Omental fat pad (tissue), 4 donors: ENCODE measurements around the gene GAPDHS. TPM values are rescaled to one million over a fixed set of nuclear protein-coding genes. Genes with fewer than 3 reads are reported as not detected.

Experiments
- ATAC-seq: fragments of 150-250 bp; one replicate; pipeline ENCODE4 v1.9.1; 2016; ENCODE audit warnings: mild to moderate bottlenecking, moderate library complexity; ENCODE audit not compliant: low FRiP score
- DNase-seq: peaks from one replicate; pipeline ENCODE4 v3.0.0-alpha.2; 2019; ENCODE audit warnings: low spot score
- total RNA-seq, 4 donors: library from RNA; depleted of rRNA; stranded (reverse); fragments of >200 nt; gene quantifications; one replicate each; pipeline ENCODE4 v1.1.0, GENCODE V29; 2016
- TF ChIP-seq, protein P1 (sequence below), 3 donors: fragments of 450-650 bp; IDR thresholded peaks; one replicate each; pipeline ENCODE4 v1.5.1; 2016 to 2017; ENCODE audit warnings: antibody characterized with exemption in 3 of 3, mild to moderate bottlenecking in 3 of 3, moderate library complexity in 2 of 3

The GAPDHS gene
- total RNA-seq, 4 donors from 2014 or later = not detected

DNA sequence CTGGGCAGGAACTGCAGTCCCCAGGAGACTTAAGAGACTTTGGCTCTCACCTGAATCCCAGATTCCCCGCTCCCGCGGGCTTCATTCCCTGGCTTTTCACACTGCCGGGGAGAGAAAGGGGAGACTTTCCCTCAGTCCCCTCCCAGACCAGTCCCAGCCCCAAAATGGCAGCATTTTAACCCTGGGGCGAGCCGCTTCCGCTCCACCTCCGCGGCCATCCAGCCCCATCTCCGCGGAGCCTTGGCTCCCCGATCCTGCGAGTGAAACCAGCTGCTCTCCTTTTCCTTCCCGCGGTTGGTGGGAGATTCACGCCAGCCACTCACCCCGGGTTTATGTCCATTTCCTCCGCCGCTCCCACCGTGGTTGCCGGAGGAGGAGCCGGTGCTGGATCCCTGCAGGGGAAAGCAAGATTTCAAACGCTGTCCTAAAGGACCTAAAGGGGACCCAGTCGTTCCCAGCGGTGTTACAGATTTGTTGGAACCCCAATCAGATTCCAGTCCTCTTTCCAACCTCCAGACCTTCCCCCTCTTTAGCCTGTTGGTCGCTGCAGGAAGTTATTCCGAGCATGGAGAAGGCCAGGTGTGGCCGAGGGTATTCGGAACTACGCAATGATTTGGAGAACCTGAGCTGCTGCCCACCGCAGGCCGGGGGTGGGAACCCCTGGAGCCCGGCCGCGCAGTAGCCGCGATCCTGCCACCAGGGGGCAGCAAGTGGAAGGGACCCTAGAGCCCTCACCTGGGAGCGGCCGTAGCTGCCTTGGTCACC is 23.2 kb upstream of the GAPDHS start:
- ATAC-seq = peak; percentile 77
- TF ChIP-seq, protein P1, sequence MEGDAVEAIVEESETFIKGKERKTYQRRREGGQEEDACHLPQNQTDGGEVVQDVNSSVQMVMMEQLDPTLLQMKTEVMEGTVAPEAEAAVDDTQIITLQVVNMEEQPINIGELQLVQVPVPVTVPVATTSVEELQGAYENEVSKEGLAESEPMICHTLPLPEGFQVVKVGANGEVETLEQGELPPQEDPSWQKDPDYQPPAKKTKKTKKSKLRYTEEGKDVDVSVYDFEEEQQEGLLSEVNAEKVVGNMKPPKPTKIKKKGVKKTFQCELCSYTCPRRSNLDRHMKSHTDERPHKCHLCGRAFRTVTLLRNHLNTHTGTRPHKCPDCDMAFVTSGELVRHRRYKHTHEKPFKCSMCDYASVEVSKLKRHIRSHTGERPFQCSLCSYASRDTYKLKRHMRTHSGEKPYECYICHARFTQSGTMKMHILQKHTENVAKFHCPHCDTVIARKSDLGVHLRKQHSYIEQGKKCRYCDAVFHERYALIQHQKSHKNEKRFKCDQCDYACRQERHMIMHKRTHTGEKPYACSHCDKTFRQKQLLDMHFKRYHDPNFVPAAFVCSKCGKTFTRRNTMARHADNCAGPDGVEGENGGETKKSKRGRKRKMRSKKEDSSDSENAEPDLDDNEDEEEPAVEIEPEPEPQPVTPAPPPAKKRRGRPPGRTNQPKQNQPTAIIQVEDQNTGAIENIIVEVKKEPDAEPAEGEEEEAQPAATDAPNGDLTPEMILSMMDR (IDR thresholded peaks at IDR 0.05) = peak in 2 of 3 donors; percentile 19 to 86
- peak; percentile 75 for DNase-seq

DNA sequence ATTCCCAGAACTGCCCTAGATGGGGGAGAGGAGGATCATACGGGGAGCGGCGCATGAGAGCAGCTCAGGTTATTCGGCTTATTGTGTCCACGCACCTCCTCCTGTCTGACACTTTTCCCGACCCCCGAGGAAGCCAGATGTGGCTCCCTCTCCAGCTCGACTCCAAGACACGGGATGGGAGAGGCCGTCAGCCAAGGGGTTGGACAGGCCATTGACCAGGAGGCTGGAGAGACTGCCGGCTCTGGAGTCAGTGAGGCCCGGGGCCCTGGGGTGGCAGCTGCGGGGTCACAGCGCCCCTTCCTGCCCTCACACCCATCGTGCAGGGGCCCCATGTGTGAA is 22.7 kb upstream of the GAPDHS start:
- TF ChIP-seq, protein P1 (IDR thresholded peaks at IDR 0.05) = no peak
- no peak for ATAC-seq
- DNase-seq = no peak

DNA sequence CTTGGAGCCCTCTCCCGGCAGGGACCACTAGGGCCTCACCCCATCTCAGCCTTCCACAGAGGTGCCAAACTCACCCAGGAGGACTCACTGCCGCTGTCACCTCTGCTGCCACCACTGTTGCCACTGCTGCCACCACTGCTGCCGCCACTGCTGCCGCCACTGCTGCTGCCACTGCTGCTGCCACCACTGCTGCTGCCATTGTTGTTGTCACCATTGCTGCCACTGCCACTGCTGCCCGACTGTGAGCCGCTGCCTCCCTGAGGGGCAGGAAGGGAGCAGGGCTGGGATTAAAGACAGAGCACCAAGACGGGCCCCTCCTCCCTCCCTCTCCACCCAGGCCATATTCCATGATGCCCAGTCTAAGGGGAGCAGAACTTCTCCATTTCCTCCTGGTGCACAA is 21.9 kb upstream of the GAPDHS start:
- ATAC-seq (no peak), DNase-seq (no peak)
- TF ChIP-seq, protein P1 (IDR thresholded peaks at IDR 0.05) = no peak

DNA sequence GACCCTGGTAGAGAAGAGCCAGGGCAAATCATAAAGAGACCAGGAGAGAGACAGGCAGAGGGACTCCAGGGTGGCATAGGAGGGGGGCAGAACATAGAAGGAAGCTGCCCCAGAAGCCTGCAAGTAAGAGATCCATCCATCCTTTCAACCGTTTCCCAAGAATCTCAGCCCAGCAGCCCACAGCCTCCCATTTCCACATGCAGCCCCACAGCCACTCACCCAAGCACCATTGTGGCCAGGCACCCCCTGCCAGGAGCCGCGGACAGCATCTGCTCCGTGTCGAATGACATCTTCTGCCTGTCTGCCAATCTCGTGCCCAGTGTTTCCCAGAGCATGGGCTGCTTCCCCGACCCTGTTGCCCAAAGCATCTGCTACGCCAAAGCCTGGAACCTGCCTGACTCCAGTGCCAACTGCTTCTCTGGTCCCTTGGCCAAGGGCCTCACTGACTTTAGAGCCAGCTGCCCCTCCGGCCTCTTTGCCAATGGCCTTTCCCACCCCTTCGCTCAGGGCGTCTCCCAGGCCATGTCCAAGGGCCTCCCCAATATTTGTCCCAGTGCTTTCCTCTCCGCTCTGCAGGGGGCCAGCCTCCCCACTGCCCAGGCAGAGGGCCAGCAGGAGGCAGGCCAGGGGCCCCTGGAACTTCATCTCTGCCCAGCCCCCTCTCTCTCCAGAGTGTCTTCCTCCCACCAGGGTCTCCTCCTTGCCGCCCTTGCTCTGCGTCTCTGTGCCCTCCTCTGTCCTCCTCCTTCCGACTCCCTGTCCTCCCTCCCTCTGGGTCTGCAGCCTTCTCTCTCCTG is 20.2 kb upstream of the GAPDHS start:
- TF ChIP-seq, protein P1 (IDR thresholded peaks at IDR 0.05) = no peak
- DNase-seq (no peak), ATAC-seq (no peak)

- ATAC-seq (peak; percentile 59), DNase-seq (no peak)
- TF ChIP-seq, protein P1 (IDR thresholded peaks at IDR 0.05) = no peak
These were observed 19.5 kb upstream of the GAPDHS start, which contains the start of gene DMKN for GRCh38 chr19:35513628-35514281. DMKN (minus strand) TSS chr19:35513649; CDS start chr19:35513475, 174 bp downstream.

DNA sequence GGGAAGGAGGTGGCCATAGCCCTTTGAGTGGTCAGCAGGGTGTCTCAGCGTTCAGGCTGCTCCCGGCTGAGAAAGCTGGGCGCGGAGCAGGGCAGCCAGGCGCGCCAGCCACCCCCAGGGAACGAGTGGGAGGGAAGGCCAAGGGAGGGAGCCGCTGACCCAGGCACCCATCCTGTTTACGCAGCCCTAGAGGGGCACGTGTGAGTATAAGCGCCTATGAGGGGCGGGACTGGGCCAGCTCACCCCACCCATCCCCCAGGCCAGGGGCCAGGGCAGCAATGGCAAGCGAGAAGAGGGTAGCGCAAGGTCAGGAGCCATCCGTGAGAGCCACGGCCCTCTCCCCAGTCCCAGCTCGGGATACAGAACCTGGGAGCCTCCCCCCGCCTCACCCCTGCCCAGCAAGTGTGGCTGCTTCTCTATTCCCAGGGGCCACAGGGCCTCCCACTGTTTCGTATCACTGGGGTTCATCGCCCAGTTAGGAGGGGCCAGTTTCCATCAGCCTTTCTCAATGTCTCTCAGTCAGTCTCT is 18.9 kb upstream of the GAPDHS start:
- ATAC-seq (peak; percentile 68), DNase-seq (no peak)
- TF ChIP-seq, protein P1 (IDR thresholded peaks at IDR 0.05) = no peak
